Measurements from ENCODE around the gene HTRA1.

Gene HTRA1

DNA sequence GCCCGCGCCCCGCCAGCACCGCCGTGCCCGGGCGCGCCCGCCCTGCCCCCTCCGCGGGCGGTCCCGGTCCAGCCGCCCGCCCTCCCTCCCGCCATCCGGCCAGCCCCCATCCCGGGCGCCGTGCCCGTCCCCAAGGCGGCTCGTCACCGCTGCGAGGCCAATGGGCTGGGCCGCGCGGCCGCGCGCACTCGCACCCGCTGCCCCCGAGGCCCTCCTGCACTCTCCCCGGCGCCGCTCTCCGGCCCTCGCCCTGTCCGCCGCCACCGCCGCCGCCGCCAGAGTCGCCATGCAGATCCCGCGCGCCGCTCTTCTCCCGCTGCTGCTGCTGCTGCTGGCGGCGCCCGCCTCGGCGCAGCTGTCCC is at the start of gene HTRA1:
Gene HTRA1, plus strand, starts transcription at position 187 of the 362 bp plus-strand sequence. Its CDS starts 100 bp downstream, at position 287.
- DNase-seq, result peak; percentile 62

GRCh38 chr10:122413327-122413726 is 48.0 kb upstream of the HTRA1 start:
- DNase-seq, result no peak

- no peak for DNase-seq
Observed at GRCh38 chr10:122417667-122418066, 43.7 kb upstream of the HTRA1 start.

DNA sequence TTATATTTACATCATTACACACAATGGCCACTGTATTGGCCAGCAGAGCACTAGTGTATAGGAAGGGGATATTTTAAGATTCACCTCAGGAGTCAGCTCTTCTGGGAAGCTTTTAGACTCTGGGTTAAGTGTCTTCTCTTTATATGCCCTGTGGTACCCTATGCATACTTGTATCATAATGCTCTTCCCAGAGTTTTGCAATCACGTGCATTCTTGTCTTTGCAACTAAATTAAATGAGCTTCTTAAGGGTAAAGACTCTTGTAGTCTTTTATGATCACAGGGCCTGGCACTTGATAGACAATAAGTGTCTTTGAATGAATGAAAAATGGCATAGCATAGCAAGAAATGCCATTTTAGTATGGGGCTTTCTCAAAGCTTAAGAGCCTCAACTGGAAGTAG is 42.3 kb upstream of the HTRA1 start:
- no peak for DNase-seq

GRCh38 chr10:122419876-122420623 is 41.3 kb upstream of the HTRA1 start:
- DNase-seq, result no peak

- DNase-seq, result no peak
Observed at GRCh38 chr10:122420624-122421007, 40.7 kb upstream of the HTRA1 start.

- DNase-seq, result no peak
Observed at GRCh38 chr10:122421054-122421625, 40.2 kb upstream of the HTRA1 start.

DNA sequence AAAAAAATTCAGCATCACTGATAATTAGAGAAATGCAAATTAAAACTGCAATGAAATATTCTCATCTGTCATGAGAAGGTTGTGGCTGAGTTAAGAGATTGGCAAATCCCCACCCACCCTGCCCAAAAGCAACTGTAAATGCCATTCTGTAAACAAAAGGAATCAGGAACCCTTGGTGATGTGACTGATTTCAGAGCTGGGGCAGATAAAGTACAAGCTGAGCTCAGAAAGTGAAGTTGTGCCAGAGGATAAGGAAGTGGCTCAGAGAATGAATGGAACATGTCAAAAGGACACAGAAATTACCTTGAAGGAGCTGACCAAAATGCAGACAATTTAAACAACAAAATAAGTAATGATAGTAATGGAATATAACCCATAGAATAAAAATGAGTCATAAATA is 39.6 kb upstream of the HTRA1 start:
- DNase-seq, result no peak

GRCh38 chr10:122422266-122422989 is 38.9 kb upstream of the HTRA1 start:
- no peak for DNase-seq

DNA sequence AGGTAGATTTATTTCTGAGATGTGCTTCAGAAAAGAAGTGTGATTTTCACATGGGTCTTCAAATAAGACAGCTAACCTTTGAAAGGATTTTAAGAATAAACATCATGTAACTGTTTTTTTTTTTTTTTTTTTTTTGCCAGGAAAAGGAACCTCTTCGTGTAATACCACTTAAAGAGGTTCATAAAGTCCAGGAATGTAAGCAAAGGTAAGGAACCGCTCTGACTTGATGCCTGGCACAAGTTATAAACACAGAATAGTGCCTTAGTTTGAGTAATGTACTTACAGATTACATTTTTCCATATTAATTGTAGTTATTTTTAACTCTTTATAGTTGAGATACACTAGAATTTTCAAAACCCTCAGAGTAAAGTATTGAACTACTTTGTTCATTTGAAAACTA is 37.3 kb upstream of the HTRA1 start:
- DNase-seq, result no peak

GRCh38 chr10:122426829-122427228 is 34.5 kb upstream of the HTRA1 start:
- DNase-seq, result no peak

DNA sequence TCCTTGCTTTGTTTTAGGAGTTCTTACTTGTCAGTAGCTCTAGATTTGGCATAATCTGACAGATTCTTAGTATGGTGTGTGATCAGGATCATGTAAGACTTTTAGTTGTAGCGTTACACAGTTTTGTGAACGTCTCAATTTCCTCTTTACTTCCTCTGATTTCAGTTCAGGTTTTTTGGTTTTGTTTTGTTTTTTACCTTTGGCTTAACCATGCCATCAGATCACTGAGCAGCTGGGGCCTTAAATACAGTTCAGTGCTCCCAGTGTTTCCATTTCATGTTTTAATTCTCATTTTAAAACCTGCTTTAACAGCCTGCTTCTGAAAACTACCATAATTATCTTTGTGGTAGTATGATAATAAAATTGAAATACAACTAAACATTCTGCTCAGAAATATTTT is 34.1 kb upstream of the HTRA1 start:
- no peak for DNase-seq

DNA sequence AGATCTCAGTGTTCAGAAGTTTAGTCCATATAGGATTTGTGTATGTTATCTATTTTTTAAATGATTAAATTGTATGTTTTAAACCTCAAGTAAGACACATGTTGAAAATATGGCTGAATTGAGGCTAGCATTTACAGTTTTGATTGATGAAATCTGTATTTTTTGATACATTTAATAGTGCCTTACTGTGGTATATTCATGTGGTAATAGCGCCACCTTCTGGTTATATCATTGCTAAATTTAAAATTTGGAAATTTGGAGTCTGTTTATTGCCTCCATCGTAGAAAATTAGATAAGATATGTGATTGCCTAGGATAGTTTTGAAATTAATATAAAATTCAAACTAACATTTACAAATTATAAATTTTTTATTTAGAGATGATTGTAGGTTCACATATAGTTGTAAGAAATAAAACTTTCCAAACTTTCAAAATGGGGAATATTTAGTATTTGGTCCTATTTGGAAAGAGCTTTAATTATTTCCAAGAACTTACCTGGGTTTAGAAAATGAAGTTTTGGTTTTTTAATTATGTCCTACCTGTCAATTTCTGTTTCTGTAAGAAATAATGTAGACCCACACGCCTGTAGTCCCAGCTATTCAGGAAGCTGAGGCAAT is 26.0 kb upstream of the HTRA1 start:
- DNase-seq, result peak; percentile 16

DNA sequence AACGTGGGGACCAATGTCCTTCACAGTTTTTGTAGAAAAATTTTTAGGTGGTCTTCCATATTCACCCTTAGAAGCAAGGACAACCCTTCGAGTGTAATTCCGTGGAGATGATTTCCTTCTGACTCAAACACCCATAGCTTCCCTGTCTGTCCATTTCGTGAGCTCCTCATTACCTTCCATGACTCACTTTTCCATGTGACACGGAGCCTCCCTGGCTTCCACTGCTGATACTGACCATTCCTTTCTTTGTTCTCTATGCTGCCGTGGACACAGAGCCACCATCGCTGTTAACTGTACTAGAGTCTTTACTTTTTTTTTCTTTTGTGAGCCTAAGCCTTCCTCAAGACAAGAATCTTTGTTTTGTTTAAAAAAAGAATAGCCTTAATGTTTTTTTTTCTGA is 19.4 kb upstream of the HTRA1 start:
- no peak for DNase-seq

DNA sequence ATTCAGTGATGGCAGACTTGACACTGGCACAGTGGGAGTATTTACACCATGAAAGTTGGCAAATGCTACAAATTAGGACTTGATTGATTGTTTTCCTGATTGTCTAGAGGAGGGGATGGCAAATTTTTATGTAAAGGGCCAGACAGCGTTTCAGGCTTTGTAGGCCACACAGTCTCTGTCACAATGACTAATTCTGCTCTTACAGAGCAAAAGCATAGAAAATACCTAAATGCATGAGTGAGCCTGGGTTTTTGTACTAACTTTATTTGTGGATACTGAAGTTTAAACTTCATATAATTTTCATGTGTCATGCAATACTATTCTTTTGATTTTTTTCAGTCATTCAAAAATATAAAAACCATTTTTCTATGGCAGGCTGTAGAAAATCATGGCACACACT is 15.9 kb upstream of the HTRA1 start:
- DNase-seq, result no peak

DNA sequence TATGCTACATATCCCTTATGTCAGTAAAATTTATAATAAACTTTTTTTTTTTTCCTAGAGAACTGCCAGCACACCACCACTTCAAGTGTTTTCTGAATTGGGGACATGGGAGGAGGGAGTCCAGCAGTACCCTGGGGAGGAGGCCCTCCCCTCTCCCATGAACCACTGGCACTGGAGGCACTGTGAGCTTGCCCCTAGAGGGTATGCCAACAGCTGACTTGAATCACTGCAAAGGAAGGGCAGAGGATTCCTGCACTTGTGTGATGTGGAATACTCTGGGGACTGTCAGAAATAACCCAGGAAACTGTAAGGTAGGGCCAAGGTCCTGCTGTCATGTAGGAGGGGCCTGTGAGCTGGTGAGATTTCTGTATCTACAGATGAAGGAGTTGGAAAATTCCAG is 15.4 kb upstream of the HTRA1 start:
- no peak for DNase-seq

DNA sequence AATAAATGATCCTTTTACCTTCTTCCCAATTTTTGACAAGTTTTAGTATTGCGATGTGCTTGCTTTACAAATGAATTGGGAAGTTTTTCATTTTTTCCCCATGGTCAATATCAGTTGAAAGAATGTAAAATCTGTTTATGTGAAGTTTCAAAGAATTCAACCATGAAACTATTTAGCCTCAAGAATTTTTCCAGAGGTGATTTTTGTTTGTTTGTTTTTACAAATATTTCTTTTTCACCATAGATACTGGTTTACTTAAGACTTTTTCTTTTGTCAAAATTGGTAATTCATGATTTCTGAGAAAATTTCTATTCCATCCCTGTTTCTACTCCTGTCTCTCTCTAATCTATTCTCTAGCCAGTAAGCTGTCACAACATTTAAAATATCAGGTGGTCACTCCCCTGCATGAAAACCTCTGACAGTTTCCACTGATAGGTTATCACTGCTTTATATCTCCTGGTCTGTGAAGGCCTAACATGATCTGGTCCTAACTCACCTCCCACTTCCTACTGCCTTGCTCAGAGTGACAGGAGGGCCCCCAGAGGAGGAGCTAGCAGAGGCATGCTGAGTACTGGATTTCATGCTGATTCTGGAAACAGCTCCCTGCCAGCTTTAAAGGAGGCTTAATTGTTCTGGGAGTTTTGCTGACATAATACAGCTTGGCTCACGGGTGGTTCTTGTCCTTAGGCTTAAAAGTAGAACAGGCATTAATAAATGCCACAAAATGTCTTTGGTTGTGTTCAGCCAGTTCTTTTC is 14.5 kb upstream of the HTRA1 start:
- DNase-seq, result peak; percentile 34

GRCh38 chr10:122448600-122448999 is 12.8 kb upstream of the HTRA1 start:
- DNase-seq, result no peak

- DNase-seq, result no peak
Observed at GRCh38 chr10:122449153-122449552, 12.2 kb upstream of the HTRA1 start.

DNA sequence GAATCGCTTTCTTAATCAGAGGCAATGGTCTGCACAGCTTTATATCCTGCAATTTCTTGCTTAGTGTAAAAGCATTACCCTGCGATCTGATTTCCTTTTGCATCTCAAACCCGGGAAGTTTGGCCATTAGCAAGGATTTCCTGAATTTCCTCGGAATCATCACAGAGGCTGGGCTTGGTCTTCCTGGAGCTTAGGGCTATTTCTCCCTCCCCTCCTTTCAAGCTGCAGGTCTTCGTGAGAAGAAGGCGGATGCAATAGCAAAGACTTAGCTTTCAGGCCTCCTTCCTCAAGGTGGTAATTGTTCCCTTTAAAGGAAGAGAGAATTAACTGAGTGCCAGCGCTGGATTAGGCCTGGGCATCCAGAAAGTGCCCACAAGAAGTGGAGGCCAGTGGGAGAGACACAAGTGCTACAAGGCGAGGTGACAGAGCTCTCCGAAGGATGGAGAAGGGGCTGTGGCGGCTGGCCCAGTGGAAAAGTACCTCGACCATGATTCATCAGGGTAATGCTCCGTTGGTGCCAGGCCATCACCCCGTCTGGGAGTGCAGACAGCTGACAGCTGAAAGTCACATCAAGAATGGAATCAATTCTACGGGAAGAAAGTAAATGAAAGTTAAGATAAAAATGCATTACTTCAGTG is 10.9 kb upstream of the HTRA1 start:
- DNase-seq, result no peak

- no peak for DNase-seq
Observed at GRCh38 chr10:122454071-122454470, 7.3 kb upstream of the HTRA1 start.

- DNase-seq, result no peak
Observed at GRCh38 chr10:122454603-122455080, 6.7 kb upstream of the HTRA1 start, which contains the start of gene ARMS2. ARMS2 (plus strand) TSS chr10:122454653; CDS start chr10:122454728, 75 bp downstream.
